ENCODE measurements around the gene DMXL1.

DNA sequence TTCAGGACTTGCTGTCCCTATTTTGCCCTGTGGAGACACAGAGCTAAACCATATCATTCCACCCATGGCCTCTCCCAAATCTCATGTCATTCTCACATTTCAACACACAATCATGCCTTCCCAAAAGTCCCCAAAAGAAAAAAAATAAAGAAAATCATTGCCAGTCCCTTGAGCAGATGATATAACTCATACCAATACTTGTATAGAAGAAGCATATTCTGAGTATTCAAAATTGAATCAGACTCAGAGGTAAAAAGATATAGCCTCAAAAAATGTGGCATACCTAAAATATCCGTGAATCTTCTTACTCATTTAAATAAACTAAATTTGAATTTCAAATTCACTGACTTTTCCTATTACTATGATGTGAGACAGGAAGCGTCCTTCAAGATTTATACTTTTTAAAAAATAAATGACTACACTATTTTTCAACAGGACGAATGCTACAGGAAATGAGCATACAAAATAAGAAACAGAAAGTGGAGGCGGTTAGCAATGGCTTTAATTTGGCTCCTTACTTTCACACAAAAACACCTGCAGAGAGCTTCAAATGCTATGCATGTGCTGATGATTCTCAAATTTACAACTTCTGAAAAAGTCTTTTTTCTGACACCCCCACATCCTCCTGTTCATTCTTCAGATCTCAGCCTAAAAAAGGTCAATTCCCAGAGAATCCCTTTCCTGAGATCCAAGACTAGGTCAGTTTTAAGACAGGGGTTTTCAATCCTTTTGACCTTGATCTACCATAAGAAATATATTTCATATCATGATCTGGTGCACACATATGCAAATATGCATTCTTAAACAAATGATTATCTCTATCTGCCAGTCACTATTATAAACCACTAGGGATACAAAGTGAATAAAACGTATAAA, 39.6 kb upstream of the DMXL1 start:
- no peak for TF ChIP-seq POLR2A (IDR thresholded peaks at IDR 0.05; ENCODE audit: low read length)
- TF ChIP-seq GATA1 (IDR thresholded peaks at IDR 0.05; ENCODE audit: low read depth, low read length), result no peak

Data from erythroblast (primary cell).